ENCODE data around the gene STK10. TPM values are rescaled to one million over a fixed set of nuclear protein-coding genes. Genes with fewer than 3 reads are reported as not detected.

The STK10 gene
- polyA plus RNA-seq, 1 of the 3 experiments (the other 2 are of a cell fraction): 11.0 TPM

GRCh38 chr5:172178301-172178987 lies 9.6 kb downstream of the STK10 start:
- Histone ChIP-seq H3K79me2 (ENCODE audit: insufficient read depth) (peaks cover 79% of the 10 kb centered on the region), H3K4me1 (ENCODE audit: control insufficient read depth in 1 of 2, insufficient read depth in 2 of 2, low read depth in 1 of 2, low read length in 1 of 2) (peaks cover 0 to 6% of the 10 kb centered on the region in 2 experiments; a peak in 1 of 4 replicates), H3K4me2 (no peak overlapping the region), H3K9me3 (no peaks in the 10 kb centered on the region), H3K27ac (ENCODE audit: low read depth in 2 of 2, low read length in 1 of 2) (no peak overlapping the region), H3K36me3 (replicated peaks in 1 of 2; ENCODE audit: control insufficient read depth in 1 of 2, insufficient read depth in 2 of 2, low read length in 1 of 2) (peaks cover 0 to 1% of the 10 kb centered on the region in 2 experiments), H4K20me1 (ENCODE audit: insufficient read depth) (peaks cover 21% of the 10 kb centered on the region; the same call in 1 of the 2 replicates), H3K4me3 (ENCODE audit: low read depth in 2 of 2, low read length in 1 of 2) (no peak overlapping the region), H3K9ac (no peak overlapping the region), H3K27me3 (ENCODE audit: insufficient read depth) (no peaks in the 10 kb centered on the region), H3K9me2 (no peaks in the 10 kb centered on the region), H3F3A (replicated peaks; ENCODE audit: insufficient read depth) (no peaks in the 10 kb centered on the region), H2AFZ (ENCODE audit: low read depth) (no peak overlapping the region)
- no peak for DNase-seq
- CTCF ChIA-PET: interaction anchor here (1.0 to 3.5 kb wide), 2 partner anchors 10 to 115 kb away, joined by 4 to 14 read pairs; partner anchors contain the start of gene STK10
- WGBS (ENCODE audit: low lambda C conversion rate): 87% methylated on average over 14 of the region's 18 CpGs
- POLR2A ChIA-PET: no interaction called here
- TF ChIP-seq, protein P1, sequence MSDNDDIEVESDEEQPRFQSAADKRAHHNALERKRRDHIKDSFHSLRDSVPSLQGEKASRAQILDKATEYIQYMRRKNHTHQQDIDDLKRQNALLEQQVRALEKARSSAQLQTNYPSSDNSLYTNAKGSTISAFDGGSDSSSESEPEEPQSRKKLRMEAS (IDR thresholded peaks at IDR 0.05; ENCODE audit: low read depth): no peak
- no peak for TF ChIP-seq ELF1 (IDR thresholded peaks at IDR 0.05)
- TF ChIP-seq RFX5 (IDR thresholded peaks at IDR 0.05; ENCODE audit: low read length): no peak
- no peak for TF ChIP-seq RCOR1 (IDR thresholded peaks at IDR 0.05; ENCODE audit: low read length)
- no peak for TF ChIP-seq TAF1 (IDR thresholded peaks at IDR 0.05; ENCODE audit: borderline replicate concordance, low read depth, low read length)
- no peak for TF ChIP-seq CHD2 (IDR thresholded peaks at IDR 0.05; ENCODE audit: low read length, partially characterized antibody)
- no peak for TF ChIP-seq JUND (IDR thresholded peaks at IDR 0.05)
- no peak for TF ChIP-seq MXI1 (IDR thresholded peaks at IDR 0.05; ENCODE audit: low read depth, low read length)
- no peak for TF ChIP-seq USF2 (IDR thresholded peaks at IDR 0.05; ENCODE audit: borderline replicate concordance, low read depth, low read length)
- no peak for TF ChIP-seq FOXJ3 (CRISPR knock-in tag; IDR thresholded peaks at IDR 0.05)
- TF ChIP-seq, protein P2, sequence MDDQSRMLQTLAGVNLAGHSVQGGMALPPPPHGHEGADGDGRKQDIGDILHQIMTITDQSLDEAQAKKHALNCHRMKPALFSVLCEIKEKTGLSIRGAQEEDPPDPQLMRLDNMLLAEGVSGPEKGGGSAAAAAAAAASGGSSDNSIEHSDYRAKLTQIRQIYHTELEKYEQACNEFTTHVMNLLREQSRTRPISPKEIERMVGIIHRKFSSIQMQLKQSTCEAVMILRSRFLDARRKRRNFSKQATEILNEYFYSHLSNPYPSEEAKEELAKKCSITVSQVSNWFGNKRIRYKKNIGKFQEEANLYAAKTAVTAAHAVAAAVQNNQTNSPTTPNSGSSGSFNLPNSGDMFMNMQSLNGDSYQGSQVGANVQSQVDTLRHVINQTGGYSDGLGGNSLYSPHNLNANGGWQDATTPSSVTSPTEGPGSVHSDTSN (IDR thresholded peaks at IDR 0.05): no peak
- no peak for TF ChIP-seq IRF3 (IDR thresholded peaks at IDR 0.05; ENCODE audit: low read depth, low read length)
- TF ChIP-seq CTCF (IDR thresholded peaks at IDR 0.05): no peak
- TF ChIP-seq, protein P3, sequence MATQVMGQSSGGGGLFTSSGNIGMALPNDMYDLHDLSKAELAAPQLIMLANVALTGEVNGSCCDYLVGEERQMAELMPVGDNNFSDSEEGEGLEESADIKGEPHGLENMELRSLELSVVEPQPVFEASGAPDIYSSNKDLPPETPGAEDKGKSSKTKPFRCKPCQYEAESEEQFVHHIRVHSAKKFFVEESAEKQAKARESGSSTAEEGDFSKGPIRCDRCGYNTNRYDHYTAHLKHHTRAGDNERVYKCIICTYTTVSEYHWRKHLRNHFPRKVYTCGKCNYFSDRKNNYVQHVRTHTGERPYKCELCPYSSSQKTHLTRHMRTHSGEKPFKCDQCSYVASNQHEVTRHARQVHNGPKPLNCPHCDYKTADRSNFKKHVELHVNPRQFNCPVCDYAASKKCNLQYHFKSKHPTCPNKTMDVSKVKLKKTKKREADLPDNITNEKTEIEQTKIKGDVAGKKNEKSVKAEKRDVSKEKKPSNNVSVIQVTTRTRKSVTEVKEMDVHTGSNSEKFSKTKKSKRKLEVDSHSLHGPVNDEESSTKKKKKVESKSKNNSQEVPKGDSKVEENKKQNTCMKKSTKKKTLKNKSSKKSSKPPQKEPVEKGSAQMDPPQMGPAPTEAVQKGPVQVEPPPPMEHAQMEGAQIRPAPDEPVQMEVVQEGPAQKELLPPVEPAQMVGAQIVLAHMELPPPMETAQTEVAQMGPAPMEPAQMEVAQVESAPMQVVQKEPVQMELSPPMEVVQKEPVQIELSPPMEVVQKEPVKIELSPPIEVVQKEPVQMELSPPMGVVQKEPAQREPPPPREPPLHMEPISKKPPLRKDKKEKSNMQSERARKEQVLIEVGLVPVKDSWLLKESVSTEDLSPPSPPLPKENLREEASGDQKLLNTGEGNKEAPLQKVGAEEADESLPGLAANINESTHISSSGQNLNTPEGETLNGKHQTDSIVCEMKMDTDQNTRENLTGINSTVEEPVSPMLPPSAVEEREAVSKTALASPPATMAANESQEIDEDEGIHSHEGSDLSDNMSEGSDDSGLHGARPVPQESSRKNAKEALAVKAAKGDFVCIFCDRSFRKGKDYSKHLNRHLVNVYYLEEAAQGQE (IDR thresholded peaks at IDR 0.05; ENCODE audit: low read depth, low read length): no peak
- no peak for TF ChIP-seq FOSL2 (IDR thresholded peaks at IDR 0.05; ENCODE audit: borderline replicate concordance, low read depth)
- TF ChIP-seq RXRA (IDR thresholded peaks at IDR 0.05; ENCODE audit: borderline replicate concordance, low read depth): no peak
